GM12892 (cell line): ENCODE results near the gene SYT6.

Source experiments
- POLR2A ChIP-seq: IDR thresholded peaks from 2 replicates; pipeline ENCODE4 v1.6.1; 2011; ENCODE audit warnings: low read depth, low read length, control low read depth
- POLR2AphosphoS5 ChIP-seq: IDR thresholded peaks from 2 replicates; pipeline ENCODE4 v1.6.1; 2011; ENCODE audit warnings: low read depth, low read length, control low read depth
- TAF1 ChIP-seq: IDR thresholded peaks from 2 replicates; pipeline ENCODE4 v1.6.1; 2011; ENCODE audit warnings: low read depth, mild to moderate bottlenecking, control low read depth, low read length, borderline replicate concordance

DNA sequence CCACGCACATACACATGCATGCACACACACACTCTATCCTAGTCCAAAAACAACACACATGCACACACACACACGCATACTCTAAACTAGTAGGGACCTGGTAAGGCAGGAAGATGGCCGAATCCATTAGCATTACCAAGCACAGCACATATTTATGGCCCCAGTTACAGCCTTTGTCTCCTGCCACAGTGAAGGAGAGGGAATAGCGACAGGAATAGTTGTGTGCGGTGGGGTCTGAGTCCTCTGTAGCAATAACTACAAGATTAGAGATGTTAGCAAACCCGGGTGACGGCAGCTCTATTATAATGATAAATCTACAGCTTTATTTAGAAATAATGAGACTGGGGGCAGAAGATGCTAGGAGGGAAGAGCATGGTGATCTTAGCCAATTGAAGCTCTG is 20.5 kb downstream of the SYT6 start:
- TF ChIP-seq TAF1 (no peak), POLR2AphosphoS5 (no peak), POLR2A (no peak)
